ENCODE measurements around the gene TBC1D2.
"Not testable (repeated sequence)": the region's sequence is repeated elsewhere in the genome, so short reads cannot be mapped to it uniquely, and the experiment has no call there.

DNA sequence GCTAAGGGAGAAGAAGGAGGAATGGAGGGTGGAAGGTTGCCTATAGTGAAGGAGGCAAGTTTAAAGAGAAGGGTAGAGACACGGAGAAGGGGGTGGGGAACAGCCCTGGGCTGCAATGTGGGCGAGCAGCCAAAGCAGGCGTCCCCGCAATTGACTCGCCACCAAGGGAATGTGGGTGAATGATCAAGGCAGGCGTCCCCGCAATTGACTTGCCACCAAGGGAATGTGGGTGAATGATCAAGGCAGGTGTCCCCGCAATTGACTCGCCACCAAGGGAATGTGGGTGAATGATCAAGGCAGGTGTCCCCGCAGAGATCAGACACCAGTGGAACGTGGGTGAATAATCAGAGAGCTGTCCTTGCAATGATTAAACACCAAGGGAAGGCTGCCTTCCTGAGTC is 14.8 kb upstream of the TBC1D2 start:
- not testable (repeated sequence) for TF ChIP-seq RCOR1 (conservative IDR thresholded peaks at IDR 0.05; ENCODE audit: low read depth, low read length); POLR2A (IDR thresholded peaks at IDR 0.05; ENCODE audit: low read depth, low read length); CEBPB (IDR thresholded peaks at IDR 0.05; ENCODE audit: borderline replicate concordance in 1 of 2, low read depth in 2 of 2, low read length in 2 of 2); SPI1 (IDR thresholded peaks at IDR 0.05; ENCODE audit: borderline replicate concordance, insufficient read depth, low read depth, low read length); MYC (IDR thresholded peaks at IDR 0.05; ENCODE audit: insufficient read depth, insufficient read length, insufficient replicate concordance, low read length, severe bottlenecking); ATF7 (IDR thresholded peaks at IDR 0.05; ENCODE audit: low read depth); POLR2AphosphoS5 (IDR thresholded peaks at IDR 0.05; ENCODE audit: low read length)
- TF ChIP-seq, protein P1, sequence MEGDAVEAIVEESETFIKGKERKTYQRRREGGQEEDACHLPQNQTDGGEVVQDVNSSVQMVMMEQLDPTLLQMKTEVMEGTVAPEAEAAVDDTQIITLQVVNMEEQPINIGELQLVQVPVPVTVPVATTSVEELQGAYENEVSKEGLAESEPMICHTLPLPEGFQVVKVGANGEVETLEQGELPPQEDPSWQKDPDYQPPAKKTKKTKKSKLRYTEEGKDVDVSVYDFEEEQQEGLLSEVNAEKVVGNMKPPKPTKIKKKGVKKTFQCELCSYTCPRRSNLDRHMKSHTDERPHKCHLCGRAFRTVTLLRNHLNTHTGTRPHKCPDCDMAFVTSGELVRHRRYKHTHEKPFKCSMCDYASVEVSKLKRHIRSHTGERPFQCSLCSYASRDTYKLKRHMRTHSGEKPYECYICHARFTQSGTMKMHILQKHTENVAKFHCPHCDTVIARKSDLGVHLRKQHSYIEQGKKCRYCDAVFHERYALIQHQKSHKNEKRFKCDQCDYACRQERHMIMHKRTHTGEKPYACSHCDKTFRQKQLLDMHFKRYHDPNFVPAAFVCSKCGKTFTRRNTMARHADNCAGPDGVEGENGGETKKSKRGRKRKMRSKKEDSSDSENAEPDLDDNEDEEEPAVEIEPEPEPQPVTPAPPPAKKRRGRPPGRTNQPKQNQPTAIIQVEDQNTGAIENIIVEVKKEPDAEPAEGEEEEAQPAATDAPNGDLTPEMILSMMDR (IDR thresholded peaks at IDR 0.05 in 2 of 3, conservative IDR thresholded peaks at IDR 0.05 in 1 of 3; ENCODE audit: control insufficient read depth in 2 of 3, extremely low read depth in 1 of 3, insufficient read depth in 1 of 3, low read depth in 3 of 3, low read length in 3 of 3) = not testable (repeated sequence)
- TF ChIP-seq, protein P2, sequence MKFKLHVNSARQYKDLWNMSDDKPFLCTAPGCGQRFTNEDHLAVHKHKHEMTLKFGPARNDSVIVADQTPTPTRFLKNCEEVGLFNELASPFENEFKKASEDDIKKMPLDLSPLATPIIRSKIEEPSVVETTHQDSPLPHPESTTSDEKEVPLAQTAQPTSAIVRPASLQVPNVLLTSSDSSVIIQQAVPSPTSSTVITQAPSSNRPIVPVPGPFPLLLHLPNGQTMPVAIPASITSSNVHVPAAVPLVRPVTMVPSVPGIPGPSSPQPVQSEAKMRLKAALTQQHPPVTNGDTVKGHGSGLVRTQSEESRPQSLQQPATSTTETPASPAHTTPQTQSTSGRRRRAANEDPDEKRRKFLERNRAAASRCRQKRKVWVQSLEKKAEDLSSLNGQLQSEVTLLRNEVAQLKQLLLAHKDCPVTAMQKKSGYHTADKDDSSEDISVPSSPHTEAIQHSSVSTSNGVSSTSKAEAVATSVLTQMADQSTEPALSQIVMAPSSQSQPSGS (IDR thresholded peaks at IDR 0.05; ENCODE audit: low read length) = not testable (repeated sequence)
- TF ChIP-seq, protein P3, sequence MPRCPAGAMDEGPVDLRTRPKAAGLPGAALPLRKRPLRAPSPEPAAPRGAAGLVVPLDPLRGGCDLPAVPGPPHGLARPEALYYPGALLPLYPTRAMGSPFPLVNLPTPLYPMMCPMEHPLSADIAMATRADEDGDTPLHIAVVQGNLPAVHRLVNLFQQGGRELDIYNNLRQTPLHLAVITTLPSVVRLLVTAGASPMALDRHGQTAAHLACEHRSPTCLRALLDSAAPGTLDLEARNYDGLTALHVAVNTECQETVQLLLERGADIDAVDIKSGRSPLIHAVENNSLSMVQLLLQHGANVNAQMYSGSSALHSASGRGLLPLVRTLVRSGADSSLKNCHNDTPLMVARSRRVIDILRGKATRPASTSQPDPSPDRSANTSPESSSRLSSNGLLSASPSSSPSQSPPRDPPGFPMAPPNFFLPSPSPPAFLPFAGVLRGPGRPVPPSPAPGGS (IDR thresholded peaks at IDR 0.05; ENCODE audit: borderline replicate concordance, insufficient read depth, low read depth, low read length, poor library complexity, severe bottlenecking) = not testable (repeated sequence)
- TF ChIP-seq, protein P4, sequence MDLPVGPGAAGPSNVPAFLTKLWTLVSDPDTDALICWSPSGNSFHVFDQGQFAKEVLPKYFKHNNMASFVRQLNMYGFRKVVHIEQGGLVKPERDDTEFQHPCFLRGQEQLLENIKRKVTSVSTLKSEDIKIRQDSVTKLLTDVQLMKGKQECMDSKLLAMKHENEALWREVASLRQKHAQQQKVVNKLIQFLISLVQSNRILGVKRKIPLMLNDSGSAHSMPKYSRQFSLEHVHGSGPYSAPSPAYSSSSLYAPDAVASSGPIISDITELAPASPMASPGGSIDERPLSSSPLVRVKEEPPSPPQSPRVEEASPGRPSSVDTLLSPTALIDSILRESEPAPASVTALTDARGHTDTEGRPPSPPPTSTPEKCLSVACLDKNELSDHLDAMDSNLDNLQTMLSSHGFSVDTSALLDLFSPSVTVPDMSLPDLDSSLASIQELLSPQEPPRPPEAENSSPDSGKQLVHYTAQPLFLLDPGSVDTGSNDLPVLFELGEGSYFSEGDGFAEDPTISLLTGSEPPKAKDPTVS (IDR thresholded peaks at IDR 0.05; ENCODE audit: low read depth, low read length) = not testable (repeated sequence)
